Activated CD4-positive, alpha-beta T cell treated with anti-CD3 and anti-CD28 coated beads for 4 hours (primary cell): ENCODE results near the gene FGF2.
"Not testable (repeated sequence)": the region's sequence is repeated elsewhere in the genome, so short reads cannot be mapped to it uniquely, and the experiment has no call there.

Source experiments
- DNase-seq, 2 donors: peaks; one replicate each; pipeline ENCODE4 v3.0.0-alpha.2; 2020

The FGF2 gene

DNA sequence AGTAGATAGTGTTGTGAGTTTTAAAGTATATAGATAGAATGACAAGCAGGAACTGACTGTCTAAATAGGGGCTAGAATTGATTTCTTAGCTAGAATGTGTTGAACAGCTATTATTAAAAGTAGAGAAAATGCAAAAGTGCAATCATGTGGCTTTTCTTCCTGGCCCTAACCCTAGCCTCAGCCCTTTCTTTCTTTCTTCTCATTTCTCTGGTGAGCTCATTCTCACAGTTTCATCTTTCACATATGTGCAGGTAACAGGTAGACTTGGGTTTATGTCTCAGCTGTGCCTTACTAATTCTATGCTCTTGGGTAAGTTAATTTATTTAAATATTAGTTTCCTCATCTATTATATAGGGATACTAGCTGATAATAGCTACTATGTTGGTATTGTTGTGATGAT is 24.9 kb downstream of the FGF2 start:
- DNase-seq = no peak

DNA sequence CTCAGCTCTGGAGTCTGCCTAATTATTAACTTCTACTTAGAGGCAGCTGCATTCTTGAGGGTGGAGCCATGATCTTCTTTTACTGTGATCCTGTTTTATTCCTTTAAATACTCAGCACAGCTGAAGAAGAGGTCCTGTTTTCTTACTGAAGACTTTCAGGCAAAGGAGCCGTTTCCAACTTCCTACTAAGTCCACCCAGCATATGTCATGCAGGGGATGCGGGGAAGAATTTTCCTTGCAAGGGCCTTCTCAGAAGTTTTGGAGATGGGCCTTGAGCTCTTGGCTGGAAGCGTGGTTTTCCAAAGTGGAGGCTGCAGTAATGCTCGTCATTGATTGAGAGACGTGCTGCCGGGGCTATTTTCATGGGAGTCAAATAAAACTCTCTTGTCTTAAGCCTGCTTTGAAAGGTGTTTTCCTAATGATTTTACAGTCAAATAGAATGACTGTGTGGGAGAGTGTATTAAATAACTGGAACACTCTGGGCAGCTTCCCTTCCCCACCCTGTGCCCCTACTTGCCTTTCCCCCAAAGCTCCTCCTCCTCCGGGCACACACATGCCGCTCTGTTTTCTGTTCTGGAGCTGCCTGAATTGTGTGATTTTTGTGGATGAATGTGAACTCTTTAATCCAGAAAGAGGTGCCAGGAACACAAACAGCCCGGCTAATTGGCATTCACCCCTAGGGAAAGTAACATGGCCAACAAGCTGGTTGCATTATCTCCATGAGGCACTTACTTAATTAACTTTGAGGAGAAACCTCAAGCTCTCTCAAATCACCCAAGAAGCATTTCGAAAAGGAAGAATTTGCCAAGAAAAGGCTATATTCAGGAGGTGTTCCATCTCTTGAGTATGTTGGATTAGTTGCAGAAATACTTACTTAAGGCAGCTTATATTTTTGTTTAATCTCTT is 28.1 kb downstream of the FGF2 start:
- DNase-seq = no peak

DNA sequence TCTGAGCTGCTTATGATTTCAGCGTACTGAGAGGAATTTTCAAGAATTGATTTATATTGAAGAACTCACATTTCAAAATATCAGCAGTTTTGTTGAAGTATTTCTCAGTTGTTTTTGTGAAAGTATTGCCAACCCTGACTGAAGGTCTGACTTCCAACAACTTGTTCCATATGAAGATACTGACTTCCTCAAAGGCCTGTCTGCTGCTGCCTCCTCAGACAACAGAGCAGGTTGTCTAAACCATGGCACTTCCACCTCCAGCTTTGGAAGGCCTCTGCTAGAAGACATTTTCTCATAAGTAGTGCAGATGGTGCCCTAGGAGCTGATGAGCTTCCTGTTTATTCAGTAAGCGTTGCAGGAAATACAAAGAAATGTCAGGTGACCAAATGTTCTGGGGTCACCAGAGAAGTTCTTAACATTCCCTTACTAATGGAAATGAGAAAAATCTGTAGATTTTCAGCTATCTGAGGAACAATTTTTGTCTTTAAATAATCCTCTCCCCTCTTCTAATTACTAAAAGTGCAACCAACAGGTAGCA is 28.8 kb downstream of the FGF2 start:
- no peak for DNase-seq

DNA sequence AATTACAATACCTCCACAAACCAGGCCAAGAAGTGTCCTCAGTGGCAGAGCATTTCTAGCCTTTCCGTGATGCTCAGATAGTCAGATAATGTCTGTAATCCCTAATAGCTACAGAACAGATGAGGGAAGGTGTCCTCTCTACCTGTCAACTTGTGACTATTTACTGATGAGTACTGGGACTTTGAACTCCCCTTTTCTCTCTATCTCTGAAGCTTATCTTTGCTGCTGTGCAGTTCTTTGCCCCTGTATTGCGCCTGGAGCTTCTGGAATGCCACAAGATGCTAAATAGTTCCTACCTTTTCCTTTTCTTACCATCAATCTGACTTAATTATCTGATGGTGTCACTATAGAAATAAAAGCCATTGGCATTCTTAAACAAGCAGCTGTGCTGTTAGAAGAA is 30.5 kb downstream of the FGF2 start:
- DNase-seq = no peak

DNA sequence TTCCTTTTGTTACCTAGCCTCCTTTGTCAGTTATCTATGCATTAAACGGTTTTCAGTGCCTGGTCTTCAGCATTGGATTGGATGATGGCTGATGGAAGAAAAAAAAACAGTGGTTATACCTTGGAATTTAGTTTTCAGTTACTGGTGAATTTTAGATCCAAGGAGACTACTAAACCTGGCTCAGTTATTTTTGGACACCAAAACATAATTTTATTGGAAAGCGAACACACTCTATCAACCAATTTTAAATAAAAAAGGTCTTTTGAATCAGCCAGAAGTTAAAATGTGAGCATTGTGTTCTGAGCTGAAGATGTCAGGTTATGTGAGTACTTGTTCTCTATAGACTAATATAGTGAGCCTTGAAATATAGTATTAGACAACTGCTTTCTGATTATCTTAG is 32.1 kb downstream of the FGF2 start:
- no peak for DNase-seq

DNA sequence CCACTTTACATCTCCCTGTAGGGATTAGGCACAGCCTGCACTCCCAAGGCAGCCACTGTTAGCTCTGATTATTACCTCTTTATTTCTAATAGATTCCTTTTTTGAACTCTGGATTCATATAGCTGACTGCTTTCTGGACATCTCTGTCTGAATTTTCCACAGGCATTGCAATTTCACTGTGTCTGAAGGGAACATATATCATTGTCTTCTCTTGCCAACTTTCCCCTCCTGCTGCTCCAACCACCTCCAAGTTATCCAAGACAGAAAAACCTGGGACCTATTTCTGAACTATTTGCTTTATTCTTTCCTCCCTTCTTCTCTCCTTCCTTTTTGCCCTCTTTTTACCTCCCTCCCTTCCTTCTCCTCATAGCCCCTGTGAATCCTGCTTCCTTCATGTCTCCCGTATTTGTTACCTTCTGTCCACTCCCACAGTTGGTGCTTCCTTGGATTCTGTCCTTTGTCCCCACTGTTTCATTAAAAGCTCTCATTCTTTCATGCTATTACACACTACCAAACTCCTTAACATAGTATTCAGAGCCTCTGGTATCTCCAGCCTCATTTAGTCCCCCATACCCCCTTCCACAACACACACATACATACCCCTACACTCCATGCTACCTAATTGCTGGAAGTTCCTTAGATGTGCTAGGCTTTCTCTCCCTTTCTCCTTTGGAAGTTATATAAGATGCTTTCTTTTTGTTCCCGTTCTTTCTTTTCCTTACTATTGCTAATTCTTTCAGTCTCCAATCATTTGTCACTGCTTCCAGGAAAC is 34.7 kb downstream of the FGF2 start:
- no peak for DNase-seq

DNA sequence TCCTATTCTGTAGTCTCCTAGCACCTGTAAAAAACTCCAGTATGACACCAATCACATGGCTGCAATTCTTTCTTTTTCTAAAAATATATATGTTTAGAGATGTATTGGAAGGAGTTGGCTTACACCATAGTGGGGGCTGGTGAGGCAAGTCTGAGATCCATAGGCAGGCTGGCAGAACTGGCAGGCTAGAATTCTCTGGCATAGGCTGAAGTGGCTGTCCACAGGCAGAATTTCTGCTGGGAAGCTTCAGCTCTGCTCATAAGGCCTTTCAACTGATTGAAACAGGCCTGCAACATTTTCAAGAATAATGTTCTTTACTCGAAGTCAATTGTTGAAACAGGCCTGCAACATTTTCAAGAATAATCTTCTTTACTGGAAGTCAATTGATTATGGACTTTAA is 37.0 kb downstream of the FGF2 start:
- no peak for DNase-seq

DNA sequence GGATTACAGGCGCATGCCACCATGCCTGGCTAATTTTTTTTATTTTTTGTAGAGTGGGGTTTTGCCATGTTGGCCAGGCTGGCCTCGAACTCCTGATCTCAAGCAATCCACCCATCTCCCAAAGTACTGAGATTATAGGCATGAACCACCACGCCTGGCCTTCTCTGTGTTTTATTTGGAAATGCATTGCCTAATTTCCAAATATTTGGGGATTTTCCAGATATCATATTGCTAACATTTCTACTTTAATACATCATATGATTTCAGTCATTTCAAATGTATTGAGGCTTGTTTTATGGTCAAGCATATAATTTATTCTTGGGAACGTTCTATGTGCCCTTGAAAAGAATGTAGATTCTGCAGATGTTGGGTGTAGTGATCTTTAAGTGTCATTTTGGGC is 38.8 kb downstream of the FGF2 start:
- DNase-seq = no peak

DNA sequence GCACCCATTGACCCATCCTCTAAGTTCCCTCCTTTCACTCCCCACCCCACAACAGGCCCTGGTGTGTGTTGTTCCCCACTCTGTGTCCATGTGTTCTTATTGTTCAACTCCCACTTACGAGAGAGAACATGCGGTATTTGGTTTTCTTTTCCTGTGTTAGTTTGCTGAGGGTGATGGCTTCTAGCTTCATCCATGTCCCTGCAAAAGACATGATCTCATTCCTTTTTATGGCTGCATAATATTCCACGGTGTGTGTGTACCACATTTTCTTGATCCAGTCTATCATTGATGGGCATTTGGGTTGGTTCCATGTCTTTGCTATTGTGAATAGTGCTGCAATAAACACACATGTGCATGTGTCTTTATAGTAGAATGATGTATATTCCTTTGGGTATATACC is 41.6 kb downstream of the FGF2 start:
- not testable (repeated sequence) for DNase-seq

DNA sequence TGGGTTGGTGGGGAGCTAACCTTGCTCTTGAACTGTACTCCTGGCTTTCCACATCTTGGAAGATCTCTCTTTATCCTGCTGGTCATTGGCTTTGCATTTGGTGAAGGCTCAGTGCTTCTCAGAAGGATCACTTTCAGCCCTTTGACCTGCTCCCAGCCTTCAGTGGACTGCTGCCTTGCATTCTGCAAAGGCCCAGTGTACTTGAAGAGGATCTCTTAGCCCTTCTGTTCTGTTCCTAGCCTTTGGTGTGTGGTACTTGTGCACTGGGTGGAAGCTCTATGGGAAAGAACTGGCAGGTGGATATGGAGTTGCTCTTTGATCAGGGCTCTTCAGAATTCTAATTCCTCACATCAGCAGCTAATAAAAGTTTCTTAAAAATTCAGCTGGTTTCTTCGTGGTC is 46.5 kb downstream of the FGF2 start:
- no peak for DNase-seq

DNA sequence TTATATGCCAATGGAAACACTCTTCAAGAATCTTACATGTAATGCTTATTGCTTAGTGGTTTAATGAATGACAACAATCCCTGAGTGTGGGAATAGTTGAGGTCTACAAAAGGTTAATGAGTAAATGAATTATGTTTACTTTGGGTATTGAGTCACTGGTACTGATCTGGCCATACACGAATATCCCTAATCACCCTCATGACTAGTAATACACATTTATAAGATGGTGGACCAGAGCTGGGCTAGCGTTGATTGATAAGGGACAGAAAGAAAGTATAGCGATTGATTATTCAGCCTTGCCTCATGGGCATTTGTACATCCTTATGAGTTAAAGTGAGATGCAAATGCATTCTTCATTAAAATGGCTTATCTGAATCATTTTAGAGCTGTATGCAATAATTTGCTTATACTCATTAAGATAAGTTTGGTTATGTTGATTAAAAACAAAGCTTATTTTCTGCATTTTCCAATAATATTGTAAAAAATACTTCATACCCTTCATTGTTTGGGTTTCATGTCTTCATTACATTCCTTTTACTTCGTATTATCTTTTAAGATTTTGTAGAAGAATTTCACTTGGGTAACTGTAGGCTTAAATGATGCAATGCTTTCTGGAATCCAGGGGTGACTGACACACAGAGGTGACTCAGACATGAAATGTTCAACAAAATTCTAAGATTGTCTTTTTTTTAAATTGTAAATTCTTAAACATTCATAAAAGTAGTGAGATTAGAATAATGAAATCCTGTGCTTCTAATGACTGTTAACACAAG is 47.4 kb downstream of the FGF2 start:
- DNase-seq = no peak

DNA sequence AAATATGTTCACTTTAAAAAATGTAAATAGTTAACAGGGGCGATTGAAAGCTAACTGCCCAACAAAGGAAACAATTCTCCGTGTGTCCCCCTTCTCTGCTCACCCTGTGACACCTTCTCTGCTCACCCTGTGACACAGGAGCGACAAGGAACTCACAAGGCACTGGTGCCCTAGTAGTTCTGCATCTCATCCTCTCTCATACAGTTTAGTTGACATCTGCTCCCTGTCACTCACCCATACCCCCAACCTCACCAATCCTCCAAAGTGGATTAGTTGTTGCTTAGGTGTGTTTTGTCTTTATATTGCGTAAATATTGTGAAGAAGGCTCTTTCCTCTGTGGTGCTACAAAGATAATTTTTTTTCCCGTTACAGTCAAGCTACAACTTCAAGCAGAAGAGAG is 49.3 kb downstream of the FGF2 start:
- no peak for DNase-seq

DNA sequence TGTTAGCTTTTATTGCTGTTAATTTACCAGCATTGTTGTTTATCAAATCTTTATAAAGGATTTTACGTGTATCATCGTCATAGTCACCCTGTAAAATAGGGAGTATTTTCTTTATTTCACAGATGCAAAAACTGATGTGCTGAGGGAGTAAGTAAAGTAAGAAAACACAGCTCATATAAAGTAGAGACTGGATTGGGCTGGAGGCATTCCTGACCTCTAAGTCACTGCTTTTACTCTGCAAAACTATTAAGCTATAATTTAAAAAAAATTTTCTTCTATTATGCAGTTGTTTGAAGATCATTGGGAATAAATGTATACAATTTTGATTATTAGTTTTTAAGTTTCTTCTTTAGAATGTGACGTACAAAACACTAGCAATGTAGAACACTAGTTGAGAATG is 49.8 kb downstream of the FGF2 start:
- DNase-seq = no peak

DNA sequence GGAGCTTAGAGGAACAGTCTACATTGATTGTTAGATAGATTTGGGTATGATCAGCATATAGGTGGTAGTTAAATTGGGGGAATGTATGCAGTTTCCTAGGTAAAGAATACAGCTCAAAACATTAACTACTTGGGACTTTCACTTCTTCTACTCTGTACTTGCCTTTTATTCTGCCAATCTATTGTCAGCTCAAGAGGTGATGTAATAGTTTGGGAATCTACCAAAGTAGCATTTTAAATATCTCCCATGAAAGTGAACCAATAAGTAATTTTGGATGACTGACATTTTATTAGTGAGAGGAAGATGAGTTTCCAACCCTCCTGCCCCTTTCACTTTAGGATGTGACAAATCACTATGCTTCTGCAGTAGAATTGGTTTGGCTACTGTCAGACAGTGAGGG is 52.4 kb downstream of the FGF2 start:
- no peak for DNase-seq

DNA sequence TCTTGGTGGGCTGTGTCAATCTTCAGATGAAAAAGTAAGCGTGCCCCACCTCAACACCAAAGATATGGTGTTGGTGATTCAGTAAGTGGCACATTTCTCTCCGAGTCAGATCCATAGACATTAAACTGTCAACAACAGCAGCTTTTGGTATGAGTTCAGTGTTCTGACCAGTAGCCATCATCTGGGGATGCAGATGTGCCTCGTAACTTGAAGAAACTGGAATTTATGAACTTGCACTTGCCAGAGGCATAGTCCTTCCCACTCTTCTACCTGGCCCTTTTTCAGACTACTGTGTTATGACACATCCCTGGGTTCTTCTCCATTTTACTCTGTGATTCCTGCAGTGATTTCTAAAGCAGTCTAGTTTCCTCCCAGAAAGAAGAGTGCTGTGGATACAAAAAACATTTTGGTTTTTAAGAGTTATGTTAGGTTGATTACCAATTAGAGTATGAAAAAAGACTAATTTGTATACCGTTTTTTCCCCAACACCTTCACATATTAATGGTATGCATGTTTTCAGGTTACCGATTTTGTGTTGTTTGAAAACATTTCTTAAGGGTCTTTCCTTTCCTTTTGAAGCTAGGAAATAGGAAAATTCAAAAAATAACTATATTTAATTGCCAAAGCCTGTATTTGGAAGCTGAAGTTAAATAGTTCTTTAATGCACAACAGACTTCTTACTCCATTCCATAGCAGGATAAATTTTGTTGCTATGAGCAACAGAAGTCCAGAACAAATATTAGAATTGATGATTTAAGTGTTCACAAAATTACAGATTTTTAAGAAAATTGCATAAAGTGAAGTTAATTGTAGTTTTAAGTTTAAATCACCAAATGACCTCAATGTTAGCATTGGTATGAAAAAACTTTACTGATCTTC is 56.5 kb downstream of the FGF2 start:
- DNase-seq = no peak

DNA sequence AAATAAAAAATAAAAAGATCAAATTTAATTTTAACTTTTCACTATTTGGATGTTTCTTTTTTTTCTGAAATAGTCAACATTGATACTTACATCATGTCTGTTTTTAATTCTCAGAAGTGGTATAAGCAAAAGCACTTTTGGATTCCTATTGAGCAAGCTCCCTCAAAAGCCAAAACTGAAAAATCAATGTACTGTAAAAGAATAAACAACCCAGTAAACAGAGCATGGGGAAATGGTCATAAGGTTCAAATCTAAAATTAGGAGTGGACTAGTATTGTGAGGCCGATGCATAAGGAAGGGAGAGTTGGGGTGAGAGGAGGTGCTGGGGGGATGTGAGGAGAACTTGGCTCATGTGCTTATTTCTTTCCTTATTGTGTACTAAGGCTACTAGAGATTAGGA is 57.9 kb downstream of the FGF2 start:
- no peak for DNase-seq

DNA sequence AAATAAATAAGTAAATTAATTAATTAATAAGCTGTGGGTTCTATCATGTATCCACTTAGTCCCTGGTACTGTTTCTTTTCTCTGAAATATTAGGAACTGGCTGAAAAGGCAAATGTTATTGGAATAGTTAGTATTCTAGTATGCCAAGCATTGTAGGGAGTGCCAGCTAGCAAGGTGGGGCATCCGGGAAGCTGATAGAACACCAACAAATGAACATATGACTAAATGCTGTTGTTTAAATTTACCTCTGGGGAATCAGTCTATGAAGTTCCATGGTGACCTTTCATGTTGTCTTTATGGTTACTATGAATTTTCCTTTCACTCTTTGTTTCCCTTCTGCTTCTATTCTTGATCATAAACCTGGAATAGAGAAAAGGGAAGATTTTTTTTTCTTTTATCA is 63.1 kb downstream of the FGF2 start:
- no peak for DNase-seq

DNA sequence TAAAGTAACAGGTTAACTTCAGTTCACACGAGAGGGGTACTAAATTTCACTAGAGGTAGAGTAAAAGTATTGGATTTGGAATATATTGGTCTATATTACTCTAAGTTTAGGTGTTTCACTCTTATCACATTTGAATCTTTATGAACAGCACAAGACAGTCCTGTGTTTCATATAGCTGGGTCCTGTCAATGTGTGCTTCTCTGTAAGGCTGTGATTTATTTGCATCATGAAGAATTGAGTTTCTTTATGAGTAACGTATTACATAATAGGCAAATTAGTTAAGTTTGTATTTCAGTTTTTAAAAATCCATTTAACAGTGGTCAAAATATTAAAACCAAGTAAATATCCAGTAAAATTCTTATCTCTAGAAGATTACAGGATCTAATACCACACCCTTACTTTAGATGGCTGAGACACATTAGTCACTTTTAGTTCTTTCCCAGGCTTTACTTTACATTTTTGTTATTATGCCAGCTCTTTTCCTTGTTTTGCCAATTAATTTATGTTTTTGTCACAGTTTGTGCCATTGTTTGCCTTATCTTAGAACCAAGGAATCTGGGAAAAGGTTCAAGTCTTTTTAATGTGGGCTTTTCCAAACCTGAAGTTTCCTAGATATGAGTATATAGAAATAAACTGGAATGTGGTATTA is 63.6 kb downstream of the FGF2 start:
- no peak for DNase-seq

DNA sequence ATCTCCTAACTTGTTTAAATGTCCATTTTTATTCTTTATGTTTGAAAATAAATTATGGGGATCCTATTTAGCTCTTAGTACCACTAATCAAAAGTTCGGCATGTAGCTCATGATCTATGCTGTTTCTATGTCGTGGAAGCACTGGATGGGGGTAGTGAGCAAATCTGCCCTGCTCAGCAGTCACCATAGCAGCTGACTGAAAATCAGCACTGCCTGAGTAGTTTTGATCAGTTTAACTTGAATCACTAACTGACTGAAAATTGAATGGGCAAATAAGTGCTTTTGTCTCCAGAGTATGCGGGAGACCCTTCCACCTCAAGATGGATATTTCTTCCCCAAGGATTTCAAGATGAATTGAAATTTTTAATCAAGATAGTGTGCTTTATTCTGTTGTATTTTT is 68.2 kb downstream of the FGF2 start:
- DNase-seq = no peak

DNA sequence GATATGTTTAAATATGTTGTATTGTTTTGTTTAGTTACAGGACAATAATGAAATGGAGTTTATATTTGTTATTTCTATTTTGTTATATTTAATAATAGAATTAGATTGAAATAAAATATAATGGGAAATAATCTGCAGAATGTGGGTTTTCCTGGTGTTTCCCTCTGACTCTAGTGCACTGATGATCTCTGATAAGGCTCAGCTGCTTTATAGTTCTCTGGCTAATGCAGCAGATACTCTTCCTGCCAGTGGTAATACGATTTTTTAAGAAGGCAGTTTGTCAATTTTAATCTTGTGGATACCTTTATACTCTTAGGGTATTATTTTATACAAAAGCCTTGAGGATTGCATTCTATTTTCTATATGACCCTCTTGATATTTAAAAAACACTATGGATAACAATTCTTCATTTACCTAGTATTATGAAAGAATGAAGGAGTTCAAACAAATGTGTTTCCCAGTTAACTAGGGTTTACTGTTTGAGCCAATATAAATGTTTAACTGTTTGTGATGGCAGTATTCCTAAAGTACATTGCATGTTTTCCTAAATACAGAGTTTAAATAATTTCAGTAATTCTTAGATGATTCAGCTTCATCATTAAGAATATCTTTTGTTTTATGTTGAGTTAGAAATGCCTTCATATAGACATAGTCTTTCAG is 68.8 kb downstream of the FGF2 start:
- DNase-seq = no peak

DNA sequence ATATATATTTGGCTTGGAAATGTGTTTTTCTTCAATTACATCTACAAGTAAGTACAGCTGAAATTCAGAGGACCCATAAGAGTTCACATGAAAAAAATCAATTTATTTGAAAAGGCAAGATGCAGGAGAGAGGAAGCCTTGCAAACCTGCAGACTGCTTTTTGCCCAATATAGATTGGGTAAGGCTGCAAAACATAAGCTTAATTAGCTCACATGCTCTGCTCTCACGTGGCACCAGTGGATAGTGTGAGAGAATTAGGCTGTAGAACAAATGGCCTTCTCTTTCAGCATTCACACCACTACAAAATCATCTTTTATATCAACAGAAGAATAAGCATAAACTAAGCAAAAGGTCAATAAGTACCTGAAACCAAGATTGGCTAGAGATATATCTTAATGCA is 69.6 kb downstream of the FGF2 start:
- DNase-seq = no peak
